Measurements from ENCODE around the gene PSMB2. TPM values are rescaled to one million over a fixed set of nuclear protein-coding genes. Genes with fewer than 3 reads are reported as not detected.
"Not testable (repeated sequence)": the region's sequence is repeated elsewhere in the genome, so short reads cannot be mapped to it uniquely, and the experiment has no call there.

Gene PSMB2
- total and polyA plus RNA-seq, 7 experiments from 2014 or later = 20.4 to 93.5 (median 26.2) TPM

DNA sequence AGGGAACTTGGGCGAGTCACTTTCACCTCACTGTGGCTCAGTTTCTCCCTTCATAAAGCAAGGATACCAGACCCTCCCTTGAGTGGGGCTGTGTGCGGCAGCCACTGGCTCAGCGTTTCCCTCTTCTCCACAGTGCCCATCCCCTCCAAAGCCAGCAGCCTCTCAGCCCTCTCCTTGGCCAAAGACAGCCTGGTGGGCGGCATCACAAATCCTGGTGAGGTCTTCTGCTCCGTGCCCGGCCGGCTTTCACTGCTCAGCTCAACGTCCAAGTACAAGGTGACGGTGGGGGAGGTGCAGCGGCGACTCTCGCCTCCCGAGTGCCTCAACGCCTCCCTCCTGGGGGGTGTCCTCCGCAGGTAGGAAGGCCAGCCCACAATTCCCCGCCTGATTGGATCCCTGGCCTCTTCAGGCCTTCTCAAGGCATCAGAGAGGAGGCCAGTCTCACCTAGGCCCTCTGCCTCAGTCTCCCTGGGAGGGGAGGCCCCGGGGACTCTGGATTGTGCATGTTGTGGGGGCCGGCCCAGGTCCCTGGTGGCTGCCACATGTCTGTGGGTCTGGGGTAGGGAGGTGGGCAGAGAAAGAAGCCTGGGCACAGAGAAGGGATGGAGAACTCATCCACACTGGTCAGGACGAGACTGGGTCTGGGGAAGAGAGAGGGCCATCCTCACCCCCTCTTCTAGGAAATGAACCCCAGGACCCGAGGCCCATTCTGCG lies 53.0 kb downstream of the PSMB2 start:
- H3K4me1 Mint-ChIP-seq = peaks cover 0 to 11% (median 7%) of the 10 kb centered on the region in 7 donors
- no peak overlapping the region for H3K4me3 Mint-ChIP-seq
- CTCF ChIA-PET = no interaction called here

GRCh38 chr1:35587736-35588135 lies 53.6 kb downstream of the PSMB2 start:
- no peaks in the 10 kb centered on the region for H3K9me3 ChIP-seq (ENCODE audit: control insufficient read depth in 2 of 3, low read length in 3 of 3)
- H3K27me3 ChIP-seq (ENCODE audit: control insufficient read depth in 2 of 2, insufficient read depth in 2 of 2, low read length in 2 of 2) = no peaks in the 10 kb centered on the region
- Mint-ChIP-seq H3K9me3 (peaks cover 0 to 2% (median 0%) of the 10 kb centered on the region in 11 donors), H3K36me3 (peaks cover 0 to 19% (median 0%) of the 10 kb centered on the region in 5 donors), H3K27ac (no peak overlapping the region), H3K4me3 (no peak overlapping the region), H3K27me3 (no peaks in the 10 kb centered on the region), H3K4me1 (peaks cover 0 to 6% (median 2%) of the 10 kb centered on the region in 7 donors)
- no peak overlapping the region for H3K4me3 ChIP-seq (ENCODE audit: low read length)
- intact Hi-C loops (cut with micrococcal nuclease) = no loop called here
- ChIA-PET POLR2A (no interaction called here), CTCF (no interaction called here)
- DNase-seq (no peak), ATAC-seq (no peak)
- no peaks in the 10 kb centered on the region for H3K36me3 ChIP-seq (ENCODE audit: control insufficient read depth in 2 of 3, insufficient read depth in 3 of 3, low read length in 3 of 3)
- H3K4me1 ChIP-seq (ENCODE audit: control insufficient read depth in 2 of 2, insufficient read depth in 2 of 2, low read length in 2 of 2) = peaks cover 0 to 2% of the 10 kb centered on the region in 2 donors
- no peak overlapping the region for H3K27ac ChIP-seq (ENCODE audit: low read depth, low read length)

More for the DNA sequence above, 53.0 kb downstream of the PSMB2 start:
- peaks cover 0 to 17% (median 0%) of the 10 kb centered on the region in 5 donors for H3K36me3 Mint-ChIP-seq
- Histone ChIP-seq H3K36me3 (ENCODE audit: control insufficient read depth in 2 of 3, insufficient read depth in 3 of 3, low read length in 3 of 3) (no peaks in the 10 kb centered on the region), H3K4me3 (ENCODE audit: low read length) (no peak overlapping the region), H3K27ac (ENCODE audit: low read depth, low read length) (no peak overlapping the region), H3K27me3 (ENCODE audit: control insufficient read depth in 2 of 2, insufficient read depth in 2 of 2, low read length in 2 of 2) (no peaks in the 10 kb centered on the region), H3K9me3 (ENCODE audit: control insufficient read depth in 2 of 3, low read length in 3 of 3) (no peaks in the 10 kb centered on the region), H3K4me1 (ENCODE audit: control insufficient read depth in 2 of 2, insufficient read depth in 2 of 2, low read length in 2 of 2) (peaks cover 0 to 9% of the 10 kb centered on the region in 2 donors)
- intact Hi-C loops (cut with micrococcal nuclease) = no loop called here
- ATAC-seq (peak; percentile 18), DNase-seq (no peak)
- no peaks in the 10 kb centered on the region for H3K27me3 Mint-ChIP-seq
- POLR2A ChIA-PET = no interaction called here
- peaks cover 0 to 2% (median 0%) of the 10 kb centered on the region in 11 donors for H3K9me3 Mint-ChIP-seq
- peak overlapping the region in 1 of 9 donors; percentile 9 for H3K27ac Mint-ChIP-seq

- peaks cover 0 to 2% (median 0%) of the 10 kb centered on the region in 11 donors for H3K9me3 Mint-ChIP-seq
- H3K4me3 Mint-ChIP-seq = no peak overlapping the region
- ChIA-PET POLR2A (no interaction called here), CTCF (no interaction called here)
- peaks cover 0 to 6% (median 0%) of the 10 kb centered on the region in 7 donors for H3K4me1 Mint-ChIP-seq
- no peak for ATAC-seq
- H3K27ac Mint-ChIP-seq = no peak overlapping the region
- Histone ChIP-seq H3K9me3 (ENCODE audit: control insufficient read depth in 2 of 3, low read length in 3 of 3) (no peaks in the 10 kb centered on the region), H3K36me3 (ENCODE audit: control insufficient read depth in 2 of 3, insufficient read depth in 3 of 3, low read length in 3 of 3) (no peaks in the 10 kb centered on the region), H3K4me1 (ENCODE audit: control insufficient read depth in 2 of 2, insufficient read depth in 2 of 2, low read length in 2 of 2) (no peaks in the 10 kb centered on the region), H3K27ac (ENCODE audit: low read depth, low read length) (no peak overlapping the region), H3K27me3 (ENCODE audit: control insufficient read depth in 2 of 2, insufficient read depth in 2 of 2, low read length in 2 of 2) (no peaks in the 10 kb centered on the region), H3K4me3 (ENCODE audit: low read length) (no peak overlapping the region)
- H3K27me3 Mint-ChIP-seq = no peaks in the 10 kb centered on the region
- no peak for DNase-seq
- H3K36me3 Mint-ChIP-seq = peaks cover 0 to 17% (median 0%) of the 10 kb centered on the region in 5 donors
- intact Hi-C loops (cut with micrococcal nuclease) = no loop called here
Observed at GRCh38 chr1:35586808-35587207, 54.5 kb downstream of the PSMB2 start.

- ATAC-seq; H3K4me3 Mint-ChIP-seq; DNase-seq; H3K9me3 ChIP-seq (ENCODE audit: control insufficient read depth in 2 of 3, low read length in 3 of 3); H3K36me3 ChIP-seq (ENCODE audit: control insufficient read depth in 2 of 3, insufficient read depth in 3 of 3, low read length in 3 of 3); H3K4me3 ChIP-seq (ENCODE audit: low read length); H3K27me3 Mint-ChIP-seq; H3K27ac ChIP-seq (ENCODE audit: low read depth, low read length); intact Hi-C loops (cut with micrococcal nuclease); POLR2A ChIA-PET; H3K27ac Mint-ChIP-seq; H3K4me1 ChIP-seq (ENCODE audit: control insufficient read depth in 2 of 2, insufficient read depth in 2 of 2, low read length in 2 of 2); H3K27me3 ChIP-seq (ENCODE audit: control insufficient read depth in 2 of 2, insufficient read depth in 2 of 2, low read length in 2 of 2); H3K4me1 Mint-ChIP-seq; H3K9me3 Mint-ChIP-seq: not testable (repeated sequence)
- CTCF ChIA-PET = interaction anchor here (0.9 kb wide), 1 partner anchor 17 kb away, joined by 4 read pairs; no protein-coding TSS in a partner anchor
- H3K36me3 Mint-ChIP-seq = peaks cover 0 to 12% (median 0%) of the 10 kb centered on the region in 5 donors
Observed at GRCh38 chr1:35585805-35586204, 55.5 kb downstream of the PSMB2 start.

- Histone ChIP-seq H3K9me3 (ENCODE audit: control insufficient read depth in 2 of 3, low read length in 3 of 3) (no peaks in the 10 kb centered on the region), H3K4me3 (ENCODE audit: low read length) (no peak overlapping the region), H3K4me1 (ENCODE audit: control insufficient read depth in 2 of 2, insufficient read depth in 2 of 2, low read length in 2 of 2) (no peaks in the 10 kb centered on the region), H3K36me3 (ENCODE audit: control insufficient read depth in 2 of 3, insufficient read depth in 3 of 3, low read length in 3 of 3) (no peaks in the 10 kb centered on the region), H3K27ac (ENCODE audit: low read depth, low read length) (no peak overlapping the region), H3K27me3 (ENCODE audit: control insufficient read depth in 2 of 2, insufficient read depth in 2 of 2, low read length in 2 of 2) (no peaks in the 10 kb centered on the region)
- Mint-ChIP-seq H3K27me3 (no peaks in the 10 kb centered on the region), H3K27ac (no peak overlapping the region), H3K4me1 (peaks cover 0 to 6% (median 0%) of the 10 kb centered on the region in 7 donors), H3K4me3 (no peak overlapping the region), H3K9me3 (peaks cover 0 to 2% (median 0%) of the 10 kb centered on the region in 11 donors), H3K36me3 (peaks cover 0 to 12% (median 0%) of the 10 kb centered on the region in 5 donors)
- CTCF ChIA-PET = interaction anchor here (0.7 kb wide), 1 partner anchor 134 kb away, joined by 3 read pairs; no protein-coding TSS in a partner anchor
- POLR2A ChIA-PET = no interaction called here
- intact Hi-C loops (cut with micrococcal nuclease) = no loop called here
- ATAC-seq = no peak
- DNase-seq = no peak
Observed at GRCh38 chr1:35585281-35585680, 56.0 kb downstream of the PSMB2 start.

- CTCF ChIA-PET; intact Hi-C loops (cut with micrococcal nuclease); H3K36me3 Mint-ChIP-seq; DNase-seq; H3K9me3 Mint-ChIP-seq; H3K36me3 ChIP-seq (ENCODE audit: control insufficient read depth in 2 of 3, insufficient read depth in 3 of 3, low read length in 3 of 3); H3K9me3 ChIP-seq (ENCODE audit: control insufficient read depth in 2 of 3, low read length in 3 of 3); H3K27me3 Mint-ChIP-seq; H3K4me3 Mint-ChIP-seq; H3K27me3 ChIP-seq (ENCODE audit: control insufficient read depth in 2 of 2, insufficient read depth in 2 of 2, low read length in 2 of 2); H3K27ac Mint-ChIP-seq; H3K4me1 ChIP-seq (ENCODE audit: control insufficient read depth in 2 of 2, insufficient read depth in 2 of 2, low read length in 2 of 2); ATAC-seq; H3K27ac ChIP-seq (ENCODE audit: low read depth, low read length); H3K4me3 ChIP-seq (ENCODE audit: low read length): not testable (repeated sequence)
- POLR2A ChIA-PET = interaction anchor here (0.7 to 0.9 kb wide), 2 partner anchors 9 to 146 kb away, joined by 3 to 4 read pairs; partner anchors contain the start of gene TFAP2E
- peaks cover 7 to 14% (median 10%) of the 10 kb centered on the region in 7 donors for H3K4me1 Mint-ChIP-seq
Observed at GRCh38 chr1:35581621-35582020, 59.7 kb downstream of the PSMB2 start.
